GM19043 (cell line): ENCODE data around the gene KCNMA1.

Experiments used
- ATAC-seq: cut with Tn5 transposase; IDR thresholded peaks from one replicate; pipeline ENCODE4 v1.9.1; 2021; ENCODE audit warnings: low read depth; ENCODE audit not compliant: unreplicated experiment

Gene KCNMA1

DNA sequence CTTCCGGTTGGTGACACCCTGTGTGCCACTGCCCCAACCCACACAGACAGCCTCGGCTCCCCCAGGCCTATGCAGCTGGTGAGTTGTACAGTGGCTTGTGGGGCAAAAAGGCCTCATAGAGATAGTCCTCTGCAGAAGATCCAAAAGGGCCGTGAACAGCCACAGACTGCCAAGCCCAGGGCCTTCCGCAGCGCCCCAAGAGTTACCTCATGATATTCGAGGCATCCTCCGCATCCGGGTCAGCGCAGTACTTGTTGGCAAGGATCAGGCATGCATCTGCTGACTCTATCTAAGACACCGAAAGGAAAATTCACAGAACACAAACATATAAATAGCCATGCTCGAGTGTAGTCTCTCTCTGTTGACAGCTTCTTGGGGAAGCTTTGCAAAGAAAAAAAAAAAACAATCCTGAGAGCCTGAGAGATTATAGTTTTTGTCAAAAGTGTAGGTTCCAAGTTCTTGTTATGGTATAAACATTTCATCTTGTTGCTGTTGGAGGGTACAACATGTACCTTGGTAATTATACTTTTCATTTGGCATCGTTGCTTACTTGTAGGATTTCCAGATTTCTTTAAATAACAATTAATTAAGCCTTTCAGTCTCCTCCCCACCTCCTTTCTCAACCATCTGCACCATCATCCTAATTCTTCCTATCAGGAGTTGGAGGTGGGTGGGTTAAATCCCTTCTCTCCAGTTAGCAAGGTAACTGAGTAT, 553.0 kb downstream of the KCNMA1 start:
- no peak for ATAC-seq

DNA sequence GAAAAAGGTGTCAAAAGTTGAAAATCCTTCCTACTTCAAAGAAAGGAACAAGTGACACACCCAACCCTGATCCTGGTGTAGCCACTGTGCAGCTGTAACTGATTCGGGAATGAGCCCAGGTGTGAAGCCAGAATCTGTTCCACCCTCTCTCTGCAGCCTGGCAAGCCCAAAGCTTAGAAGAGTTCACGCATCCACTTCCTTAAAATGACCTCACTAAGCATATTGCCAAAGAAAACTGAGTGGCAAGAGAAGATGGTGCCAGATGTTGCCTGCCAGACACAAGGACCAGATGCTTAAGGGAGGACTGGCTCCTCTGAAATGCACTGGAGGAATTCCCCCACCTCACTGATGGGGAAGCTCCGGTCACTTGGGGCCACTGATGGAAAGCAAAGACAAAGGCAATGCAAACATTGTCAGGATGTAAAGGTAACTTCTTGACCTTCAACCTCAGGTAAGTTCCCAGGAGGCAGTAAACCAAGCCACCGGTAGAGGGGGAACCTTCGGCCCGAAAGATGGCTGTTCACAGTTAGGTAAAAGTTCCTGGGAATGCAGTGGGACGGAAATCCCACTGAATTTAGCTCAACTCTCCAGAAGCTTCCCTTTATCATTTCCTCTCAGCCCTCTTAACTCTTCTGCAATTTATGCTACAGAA, 554.9 kb downstream of the KCNMA1 start:
- ATAC-seq, result no peak

DNA sequence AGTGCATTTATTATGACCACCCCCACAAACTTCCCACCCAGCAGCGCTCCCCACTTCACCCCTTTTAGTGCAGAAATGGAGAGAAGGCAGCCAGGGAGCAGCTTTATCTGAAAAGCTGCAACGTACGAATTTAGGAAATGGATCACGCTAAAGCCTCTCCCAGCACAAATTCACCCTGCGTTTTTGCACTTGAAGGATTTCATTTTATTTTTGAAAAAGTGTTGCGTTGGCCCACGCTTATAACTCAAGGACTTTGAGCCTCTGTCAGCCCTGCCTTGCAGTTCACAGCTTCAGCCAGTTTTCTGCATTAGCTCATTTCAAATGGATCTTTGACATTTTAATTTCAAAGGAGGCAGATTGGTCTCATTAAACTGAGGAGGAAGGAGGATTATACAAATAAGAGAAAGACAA, 556.1 kb downstream of the KCNMA1 start:
- no peak for ATAC-seq

DNA sequence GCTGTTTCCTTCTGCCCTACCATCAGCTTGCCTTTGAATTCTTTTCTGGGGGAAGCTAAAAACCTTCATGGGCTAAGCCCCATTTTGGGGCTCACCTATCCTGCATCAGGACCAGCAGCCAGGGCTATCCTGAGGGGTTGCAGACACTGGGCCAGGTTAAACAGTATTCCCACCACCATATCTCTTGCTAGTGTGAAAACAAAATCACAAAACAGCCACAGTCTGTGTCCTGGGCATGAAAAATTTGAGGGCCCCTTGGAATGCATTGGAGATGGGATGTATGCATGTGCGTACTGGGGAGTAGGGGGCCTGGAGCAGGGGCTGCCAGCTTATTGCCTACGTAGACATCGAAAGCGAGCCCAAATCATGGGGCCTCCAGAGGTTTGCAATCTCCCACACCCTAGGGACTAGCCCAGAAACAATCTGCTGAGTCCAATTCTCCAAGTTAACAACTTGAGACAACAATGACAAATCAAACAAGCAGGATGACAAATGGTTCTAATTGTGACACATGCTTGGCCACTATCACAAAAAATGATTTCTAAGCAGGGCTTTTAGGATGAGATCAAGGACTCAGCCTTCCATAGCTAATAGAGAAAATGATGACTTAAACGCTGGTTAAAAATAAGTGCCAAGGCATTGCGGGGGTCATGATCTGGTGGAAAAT, 557.1 kb downstream of the KCNMA1 start:
- ATAC-seq, result no peak

DNA sequence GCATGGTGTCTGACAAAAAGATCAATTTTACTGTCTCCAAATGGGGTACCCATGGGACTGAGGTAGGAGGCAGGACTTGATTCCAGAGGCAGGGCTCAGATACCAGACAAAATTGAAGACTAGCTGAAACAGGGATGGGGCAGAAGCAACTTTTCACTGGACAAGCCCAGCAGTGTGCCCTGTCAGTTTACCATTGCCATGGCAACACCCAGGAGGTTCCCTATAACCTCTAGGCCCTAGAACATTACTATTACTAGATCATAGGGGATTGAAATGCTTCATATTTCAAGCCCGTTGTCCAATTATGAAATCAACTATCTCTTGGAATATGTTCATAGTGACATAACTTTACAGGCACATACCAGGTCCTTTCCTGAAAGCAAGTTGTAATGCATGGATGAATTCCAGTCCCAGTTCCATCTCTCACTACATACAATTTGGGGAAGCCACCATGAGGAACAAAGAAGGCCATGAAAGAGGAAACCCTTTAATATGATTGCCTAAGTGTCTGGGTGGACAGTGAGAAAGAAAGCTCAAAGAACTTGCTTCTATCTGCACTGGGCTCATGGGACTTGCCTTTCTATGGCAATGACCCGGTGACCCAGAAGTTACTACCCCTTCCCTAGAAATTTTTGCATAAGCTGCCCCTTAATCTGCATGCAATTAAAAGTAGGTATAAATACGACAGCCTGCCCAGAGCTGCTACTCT, 557.9 kb downstream of the KCNMA1 start:
- no peak for ATAC-seq

DNA sequence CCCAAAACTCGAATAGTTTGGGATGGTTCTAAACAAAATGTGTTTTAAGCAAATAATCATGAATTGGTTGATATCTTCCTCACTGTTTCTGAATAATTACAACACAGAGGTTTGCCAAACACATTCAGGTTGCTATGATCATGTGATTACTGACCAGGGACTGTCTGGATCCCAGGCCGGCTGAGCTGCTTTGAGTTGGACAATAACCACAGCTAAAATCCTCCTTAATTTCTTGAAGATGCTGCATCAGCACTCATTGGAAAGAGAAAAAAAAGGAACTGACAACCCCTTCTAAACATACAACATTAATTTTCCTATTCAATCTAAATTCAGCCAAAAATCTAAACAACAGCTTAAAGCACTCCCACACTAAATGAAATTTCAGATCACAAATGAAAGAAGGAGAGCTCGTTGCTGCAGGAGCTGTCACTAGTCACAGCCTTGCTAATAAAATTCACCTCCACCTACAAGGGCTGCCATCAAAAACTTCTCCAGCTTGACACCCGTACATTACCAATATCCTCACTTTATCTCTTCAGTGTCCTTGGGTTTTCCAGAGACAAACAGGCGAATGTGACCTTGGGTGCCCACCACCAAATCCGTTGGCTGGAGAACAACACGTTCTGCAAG, 560.2 kb downstream of the KCNMA1 start:
- no peak for ATAC-seq

DNA sequence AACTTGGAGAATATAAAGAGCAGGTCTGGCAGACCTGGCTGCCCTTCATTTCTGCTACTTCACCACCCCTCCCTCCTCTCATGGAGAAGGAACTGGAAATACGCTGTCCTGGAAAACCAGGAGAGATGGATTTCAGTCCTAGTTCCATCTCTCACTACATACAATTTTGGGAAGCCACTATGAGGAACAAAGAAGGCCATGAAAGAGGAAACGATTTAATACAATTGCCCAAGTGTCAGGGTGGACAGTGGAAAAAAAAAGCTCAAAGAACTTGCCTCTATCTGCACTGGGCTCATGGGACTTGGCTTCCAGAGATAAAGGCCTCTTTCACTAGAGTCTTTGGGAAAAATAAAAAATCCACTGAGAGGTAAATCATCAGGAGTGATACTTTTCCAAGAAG, 561.7 kb downstream of the KCNMA1 start:
- no peak for ATAC-seq

DNA sequence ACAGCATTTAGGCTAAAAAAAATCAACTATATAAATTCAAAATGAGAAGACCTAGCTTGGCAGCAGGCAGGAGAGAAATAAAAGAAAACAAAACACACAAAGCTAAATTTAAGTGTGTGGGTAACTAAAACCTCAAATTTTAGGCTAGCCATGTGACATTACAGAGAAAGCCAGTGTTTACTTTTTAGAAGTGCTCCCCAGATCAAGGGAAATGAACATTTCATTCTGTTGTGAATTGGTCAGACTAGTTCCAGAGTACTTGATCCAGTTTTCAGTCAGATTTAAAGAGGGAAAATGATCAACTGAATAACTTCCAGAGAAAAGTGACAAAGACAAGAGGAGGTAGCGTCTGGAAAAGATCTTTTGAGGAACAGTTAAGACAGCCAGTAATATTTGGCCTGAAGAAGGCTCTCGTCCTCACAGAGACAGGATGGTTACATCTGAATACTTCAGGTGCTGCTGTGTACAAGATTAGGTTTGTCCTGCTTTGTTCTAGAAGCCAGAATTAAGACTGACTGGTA, 563.4 kb downstream of the KCNMA1 start:
- no peak for ATAC-seq

DNA sequence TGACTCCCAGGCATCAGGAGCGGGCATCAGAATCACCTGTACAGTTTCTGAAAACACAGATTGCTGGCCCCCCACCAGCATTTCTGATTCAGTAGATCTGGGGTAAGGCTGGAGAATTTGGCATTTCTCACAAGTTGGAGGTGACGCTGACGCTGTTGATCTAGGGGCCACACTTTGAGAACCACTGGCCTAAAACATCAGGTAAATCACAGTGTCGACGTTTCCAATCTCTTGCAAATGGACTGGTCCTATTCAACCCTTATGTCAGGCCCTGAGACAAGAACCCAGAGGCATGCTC, 564.0 kb downstream of the KCNMA1 start:
- no peak for ATAC-seq

DNA sequence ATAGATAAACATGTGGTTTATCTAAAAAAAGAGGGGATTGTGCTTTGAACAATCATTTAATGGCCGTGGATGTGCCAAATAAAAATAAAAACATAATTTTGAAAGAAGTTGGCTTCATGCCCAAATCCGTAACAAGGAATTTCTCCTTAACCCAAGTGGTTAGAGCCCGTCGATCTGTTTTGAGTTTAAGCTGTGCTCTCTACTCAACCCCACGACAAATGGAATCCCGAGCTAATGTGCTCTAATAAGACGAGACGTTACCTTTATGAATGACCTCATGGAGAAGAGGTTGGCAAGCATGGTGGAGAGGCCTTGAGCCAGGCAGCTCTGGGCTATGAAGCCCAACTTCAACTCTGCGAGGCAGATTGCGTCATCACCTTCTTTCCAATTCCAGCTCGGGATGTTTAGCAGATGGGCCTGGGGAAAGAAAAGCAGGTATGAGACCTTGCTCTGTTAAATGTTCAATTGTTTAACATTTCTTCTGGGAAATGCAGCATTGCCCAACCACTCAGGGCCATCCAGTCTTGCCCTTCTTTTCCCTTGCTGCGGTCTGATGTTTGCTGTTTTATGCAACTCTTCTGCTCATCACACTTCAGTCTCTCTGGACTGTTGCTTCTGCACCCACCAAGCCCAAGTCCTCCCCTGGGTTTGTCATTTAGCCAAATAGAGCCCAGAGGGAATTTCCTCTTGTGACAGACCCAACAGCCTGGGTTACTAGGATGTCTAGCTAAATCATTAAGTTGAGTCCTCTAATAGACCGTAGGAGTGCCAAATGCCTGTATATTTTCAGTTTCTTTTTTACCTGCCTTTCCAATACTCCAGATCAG, 564.6 kb downstream of the KCNMA1 start:
- no peak for ATAC-seq

DNA sequence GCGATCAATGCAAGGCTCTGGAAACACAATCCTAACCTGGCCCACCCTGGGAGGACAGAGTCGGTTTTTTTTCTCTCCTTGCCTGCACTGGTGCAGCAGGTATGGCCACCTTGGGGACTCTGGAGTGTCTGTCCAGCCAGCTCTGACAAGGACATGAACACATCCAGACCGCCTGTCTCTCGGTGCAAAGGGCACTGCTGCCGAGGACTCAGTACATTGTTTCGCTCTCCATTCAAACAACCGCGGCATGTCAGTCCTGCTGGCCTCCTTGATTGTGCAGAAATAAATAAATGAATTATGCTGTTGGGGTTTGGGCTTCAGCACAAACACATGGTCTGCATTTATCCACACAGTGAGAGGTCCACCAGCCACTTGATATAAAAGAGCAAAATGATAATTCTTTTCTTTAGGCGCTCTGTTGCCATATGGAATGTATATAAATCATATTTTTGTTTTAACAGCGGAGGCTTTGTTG, 565.2 kb downstream of the KCNMA1 start:
- ATAC-seq, result no peak

DNA sequence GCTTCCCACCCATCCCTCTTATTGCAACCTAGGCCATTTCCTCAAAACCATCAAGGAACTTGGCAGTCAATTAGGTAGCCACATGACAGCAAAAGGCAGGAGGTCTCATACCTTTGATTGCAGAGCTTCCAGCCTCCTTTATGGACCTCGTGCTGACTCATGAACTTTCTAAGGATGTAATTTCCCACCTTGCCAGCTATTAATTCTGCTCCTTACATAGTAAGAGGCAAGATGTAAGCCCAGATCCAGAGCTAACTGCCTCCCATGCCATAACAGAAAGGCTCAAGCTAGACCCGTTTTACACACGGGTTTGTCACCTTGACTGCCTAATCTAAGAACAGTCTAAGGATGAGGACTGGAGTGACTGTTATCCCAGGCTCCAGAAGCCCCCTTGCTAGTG, 565.7 kb downstream of the KCNMA1 start:
- no peak for ATAC-seq

DNA sequence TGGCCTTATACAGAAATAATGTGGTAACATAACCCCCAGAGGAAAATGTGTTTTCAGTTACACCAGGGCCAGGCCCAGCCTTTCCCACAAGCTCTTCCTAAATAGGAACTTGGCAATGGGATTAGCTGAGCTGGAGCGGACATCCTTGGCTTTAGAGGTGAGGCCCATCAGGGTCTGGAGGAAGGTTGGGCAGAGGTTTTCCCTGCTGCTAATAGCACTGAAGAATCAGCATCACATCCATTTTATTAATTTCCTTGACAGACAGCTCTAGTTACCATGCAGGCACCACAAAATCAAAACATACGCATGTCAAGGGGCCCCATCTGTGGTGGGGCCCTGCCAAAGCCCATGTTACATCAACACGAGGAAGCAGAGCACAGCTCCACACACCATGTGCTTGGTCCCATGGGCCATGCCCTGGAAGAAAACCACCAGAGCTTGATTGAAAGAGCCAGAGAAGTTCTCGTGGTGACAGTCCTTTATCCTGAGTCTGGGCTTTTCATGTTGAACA, 566.6 kb downstream of the KCNMA1 start:
- no peak for ATAC-seq

DNA sequence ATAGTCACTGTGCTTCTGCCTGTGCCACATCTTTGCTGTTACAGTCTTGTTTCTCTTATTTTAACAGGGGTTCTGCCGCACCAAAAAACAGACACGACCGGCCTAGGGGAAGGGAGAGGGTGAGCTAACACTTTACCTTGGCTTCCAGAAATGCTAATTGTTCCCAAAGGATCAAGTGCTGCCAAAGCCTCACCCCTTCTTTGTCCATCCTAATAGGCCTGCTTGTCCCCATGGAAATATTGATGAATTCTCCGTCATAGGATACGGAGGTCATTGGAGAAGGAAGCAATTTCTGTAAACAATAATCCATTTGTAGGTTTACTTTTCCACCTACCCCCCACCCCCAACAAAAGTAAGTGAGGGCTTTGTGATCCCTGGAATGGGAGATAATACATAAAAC, 567.3 kb downstream of the KCNMA1 start:
- ATAC-seq, result no peak

DNA sequence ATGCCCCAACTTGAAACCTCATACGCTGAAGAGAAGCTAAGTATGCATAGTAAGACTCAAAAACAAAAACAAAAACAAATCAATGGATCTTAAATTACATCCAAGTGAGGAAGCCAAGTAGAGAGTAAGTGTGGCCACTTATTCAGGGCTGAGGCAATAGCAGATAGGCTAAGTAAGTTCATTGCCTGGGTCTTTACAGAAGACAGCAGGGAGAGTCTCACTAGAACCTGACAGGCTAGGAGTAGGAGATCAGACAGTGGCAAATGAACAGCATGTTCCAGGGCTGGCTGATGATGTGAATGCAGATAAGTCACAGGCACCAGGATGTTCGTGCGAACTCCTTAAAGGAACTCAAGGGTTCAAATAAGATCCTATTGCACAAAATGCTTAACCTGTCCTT, 568.6 kb downstream of the KCNMA1 start:
- ATAC-seq, result no peak

DNA sequence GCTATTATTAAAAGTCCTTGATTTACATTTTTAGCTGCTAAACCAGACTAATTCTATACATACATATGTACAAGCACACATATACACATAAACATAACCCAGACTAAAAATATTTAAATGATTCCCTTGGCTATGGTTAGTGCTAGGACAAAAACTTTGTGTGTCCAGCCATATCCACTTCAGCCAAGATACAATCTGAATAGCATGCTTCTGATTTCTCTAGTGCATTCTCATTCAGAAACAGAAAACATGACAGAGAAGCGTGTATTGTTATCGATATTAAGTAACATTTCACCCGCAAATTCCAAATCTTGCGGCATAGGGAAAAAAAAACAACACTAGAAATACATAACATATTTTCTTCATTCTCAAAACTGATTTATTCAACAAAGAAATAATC, 569.3 kb downstream of the KCNMA1 start:
- no peak for ATAC-seq

DNA sequence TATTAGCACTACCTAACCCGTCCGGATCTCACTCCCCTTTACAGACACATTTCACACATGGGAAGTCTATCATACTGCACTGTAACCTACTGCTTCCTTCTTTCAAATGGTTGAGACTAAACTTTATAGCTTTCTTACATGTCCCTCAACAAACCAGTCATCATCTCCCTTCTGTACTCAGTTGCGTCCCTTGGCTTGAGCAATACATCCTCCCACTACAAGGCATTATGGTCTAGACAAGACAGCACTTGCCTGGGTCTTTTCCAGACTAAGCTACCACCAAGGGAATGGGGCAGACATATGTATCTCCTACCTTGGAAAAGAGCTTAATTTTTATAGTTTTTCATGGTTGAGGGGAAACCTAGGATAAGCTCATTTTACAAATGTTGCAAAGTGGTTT, 575.2 kb downstream of the KCNMA1 start:
- ATAC-seq, result no peak

DNA sequence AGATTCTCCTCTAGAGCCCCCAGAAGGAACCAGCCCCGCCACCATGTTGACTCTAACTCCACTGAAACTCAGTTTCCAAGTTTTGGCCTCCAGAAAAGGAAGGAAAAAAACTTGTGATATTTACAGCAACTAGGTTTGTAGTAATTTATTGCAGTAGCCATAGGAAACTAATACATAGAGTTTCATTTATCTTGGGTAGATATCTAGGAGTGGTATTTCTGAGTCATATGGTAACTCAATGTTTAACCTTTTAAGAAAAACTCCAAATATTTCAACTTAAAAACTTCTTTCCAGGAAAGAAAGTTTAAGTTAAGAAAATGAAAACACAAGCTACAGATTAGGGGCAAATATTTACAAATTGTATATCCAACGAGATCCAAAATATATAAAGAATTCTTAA, 576.7 kb downstream of the KCNMA1 start:
- no peak for ATAC-seq

DNA sequence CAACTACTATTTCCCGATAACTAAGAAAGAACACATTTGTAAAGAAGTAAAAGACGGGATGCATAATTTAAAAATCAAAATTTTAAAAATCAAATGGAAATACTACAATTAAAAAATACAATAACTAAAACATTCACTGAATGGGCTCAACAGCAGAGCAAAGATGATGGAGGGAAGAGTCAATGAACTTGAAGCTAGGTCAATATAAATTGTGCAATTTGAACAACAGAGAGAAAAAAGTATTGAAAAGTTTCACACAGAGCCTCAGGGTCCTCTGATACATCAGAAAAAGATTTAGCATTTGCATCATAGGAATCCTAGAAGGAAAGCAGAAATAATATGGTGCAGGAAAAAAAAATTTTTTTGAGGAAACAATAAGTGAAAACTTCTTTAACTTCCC, 581.0 kb downstream of the KCNMA1 start:
- ATAC-seq, result no peak

DNA sequence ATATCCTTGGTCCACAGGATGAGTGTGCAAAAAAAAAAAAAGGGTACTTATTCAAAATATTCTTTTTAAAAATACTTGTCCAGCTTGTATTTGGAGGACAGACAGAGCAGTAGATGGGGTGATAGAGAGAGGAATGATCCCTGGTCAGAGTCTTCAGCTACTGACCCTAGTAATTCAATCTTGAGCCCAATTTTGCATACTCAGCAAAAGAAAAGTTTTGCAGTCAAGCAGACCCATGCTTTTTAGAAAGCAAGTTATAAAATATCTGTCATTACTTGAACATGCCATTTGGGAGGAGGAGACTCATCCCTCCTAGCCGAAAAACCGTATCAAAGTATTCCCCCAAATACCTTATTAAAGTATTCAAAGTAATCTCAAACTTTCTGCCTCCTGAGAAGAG, 585.0 kb downstream of the KCNMA1 start:
- ATAC-seq, result no peak
